Parietal lobe (tissue), 2 donors: ENCODE results near the gene PPP1R15B. TPM values are rescaled to one million over a fixed set of nuclear protein-coding genes. Genes with fewer than 3 reads are reported as not detected.

Experiments
- small RNA-seq: library from RNA; depleted of rRNA; stranded (forward); fragments of <200 nt; gene quantifications from one replicate; pipeline ENCODE3, GENCODE V24; 2014; ENCODE audit warnings: low replicate concordance
- total RNA-seq: library from RNA; depleted of rRNA; stranded (reverse); fragments of >200 nt; gene quantifications from one replicate; pipeline ENCODE4 v1.2.3, GENCODE V29; 2014

PPP1R15B gene
- 47.6 TPM for total RNA-seq

GRCh38 chr1:204411451-204412204 lies at the start of gene PPP1R15B:
TSS of gene PPP1R15B (minus strand) at chr1:204411817. CDS start at chr1:204411411, 406 bp downstream.

GRCh38 chr1:204359474-204360255 lies 52.0 kb downstream of the PPP1R15B start, which contains the start of gene PLEKHA6:
TSS of gene PLEKHA6 (minus strand) at chr1:204359929. CDS start at chr1:204273727, 86,202 bp downstream.

Small RNAs within 50 kb of the gene (small RNA-seq; reads per million reads assigned to genes)
- not detected for gene AL606489.2

Other genes starting within 250 kb of the PPP1R15B start
- gene REN, start 245.5 kb downstream of the PPP1R15B start, total RNA-seq = not detected
- not detected for gene KISS1, start 215.3 kb downstream of the PPP1R15B start, total RNA-seq
- not detected for gene GOLT1A, start 197.8 kb downstream of the PPP1R15B start, total RNA-seq
- gene PLEKHA6, start 51.9 kb downstream of the PPP1R15B start, total RNA-seq = 20.3 TPM
- gene PIK3C2B, start 83.0 kb upstream of the PPP1R15B start, total RNA-seq = 59.2 TPM
- 147 TPM for gene MDM4, start 104.6 kb upstream of the PPP1R15B start, total RNA-seq